Measurements from ENCODE around the gene CCDC107. TPM values are rescaled to one million over a fixed set of nuclear protein-coding genes. Genes with fewer than 3 reads are reported as not detected.

Gene CCDC107
- total RNA-seq, 4 donors from 2014 or later: 68.4 to 117 (median 104) TPM

DNA sequence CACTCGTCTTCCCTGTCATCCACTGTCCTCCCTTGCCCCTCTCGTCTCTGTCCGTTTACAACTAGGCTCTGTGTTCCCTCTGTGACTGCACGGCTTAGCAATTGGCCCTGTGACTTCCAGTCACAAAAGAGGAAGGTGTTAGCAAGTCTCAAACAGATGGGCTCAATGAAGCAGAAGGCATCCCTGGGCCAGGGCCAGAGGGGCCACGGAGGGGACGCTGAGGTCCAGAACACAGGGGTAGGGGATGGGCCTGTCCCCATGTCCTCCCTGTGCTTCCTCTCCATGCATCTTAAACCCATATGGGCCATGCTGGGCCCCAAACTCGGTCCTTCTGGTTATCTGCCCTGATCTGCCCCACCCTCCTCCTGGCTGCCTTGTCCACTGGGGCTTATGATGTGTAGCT, 39.8 kb upstream of the CCDC107 start, which contains the start of gene CD72:
TSS of gene CD72 (minus strand) at position 89 of the 403 bp plus-strand sequence. CDS start 110 bp downstream, outside the sequence.
- TF ChIP-seq POLR2A (IDR thresholded peaks at IDR 0.05; ENCODE audit: low read depth) (no peak), CTCF (IDR thresholded peaks at IDR 0.05) (no peak), POLR2AphosphoS5 (IDR thresholded peaks at IDR 0.05) (no peak), EP300 (IDR thresholded peaks at IDR 0.05) (no peak)
- Histone ChIP-seq H3K4me1 (peaks cover 4 to 17% (median 13%) of the 10 kb centered on the region in 4 donors), H3K9me3 (no peaks in the 10 kb centered on the region), H3K27me3 (no peaks in the 10 kb centered on the region), H3K4me3 (peak within 1 kb of the TSS; percentile 50 to 62 (median 54)), H3K36me3 (no peaks in the 10 kb centered on the region), H3K27ac (replicated peaks in 1 of 4) (peak within 1 kb of the TSS in 1 of 4 donors; percentile 35)
- DNase-seq (ENCODE audit: extremely low spot score): no peak
- WGBS: 83% methylated on average over 6 of the region's 7 CpGs
- intact Hi-C loops (cut with DNase I): no loop called here

DNA sequence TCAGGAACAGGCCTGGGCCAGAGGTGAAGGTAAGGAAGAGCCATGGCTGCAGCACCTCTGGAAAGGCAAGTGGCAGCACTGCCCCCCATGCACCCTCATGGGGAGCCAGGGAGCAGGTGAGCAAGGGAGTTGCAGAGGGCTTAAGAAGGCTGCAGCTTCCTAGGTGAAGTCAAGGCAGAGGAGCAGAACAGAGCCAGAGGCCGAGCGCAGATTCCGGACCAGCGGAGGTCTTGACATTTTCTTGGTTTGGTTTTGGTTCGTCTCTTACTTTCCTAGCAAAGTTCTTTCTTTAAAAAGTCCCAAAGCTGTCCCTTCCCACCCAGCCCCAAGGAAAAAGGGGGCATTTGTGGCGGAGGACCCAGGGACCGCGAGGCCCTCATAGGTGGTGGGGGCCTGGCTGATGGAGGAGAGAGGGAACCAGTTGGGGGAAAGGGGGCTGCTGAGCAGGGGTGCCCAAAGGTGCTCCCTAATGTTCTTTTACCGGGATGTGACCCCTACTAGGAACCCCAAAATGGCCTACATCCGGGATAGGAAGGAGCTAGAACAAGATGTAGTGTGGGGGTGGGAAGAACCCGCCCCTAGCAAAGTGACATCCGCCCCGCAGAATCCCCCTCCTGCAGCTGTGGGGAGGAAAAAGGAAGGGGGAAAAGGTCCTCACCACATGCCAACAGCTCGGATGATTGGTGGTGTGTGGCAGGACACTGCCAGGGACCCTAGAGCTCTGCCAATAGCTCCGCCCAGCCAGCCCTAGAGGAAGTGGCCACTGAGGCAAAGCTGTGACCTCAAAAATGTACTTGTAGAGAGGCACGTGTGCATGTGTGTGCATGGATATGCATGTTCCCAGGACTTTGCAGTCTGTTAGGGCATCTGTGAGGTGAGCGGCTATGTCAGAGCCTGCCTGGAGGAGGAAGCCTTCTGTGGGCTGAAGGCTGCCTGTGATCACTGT, 39.0 kb upstream of the CCDC107 start:
- H3K4me1 ChIP-seq: peaks cover 4 to 17% (median 13%) of the 10 kb centered on the region in 4 donors
- H3K27me3 ChIP-seq: no peaks in the 10 kb centered on the region
- H3K9me3 ChIP-seq: no peaks in the 10 kb centered on the region
- TF ChIP-seq POLR2A (IDR thresholded peaks at IDR 0.05; ENCODE audit: low read depth): no peak
- TF ChIP-seq CTCF (IDR thresholded peaks at IDR 0.05): no peak
- TF ChIP-seq POLR2AphosphoS5 (IDR thresholded peaks at IDR 0.05): peak in 1 of 2 donors; percentile 28
- TF ChIP-seq EP300 (IDR thresholded peaks at IDR 0.05): no peak
- intact Hi-C loops (cut with DNase I): no loop called here
- 82% methylated on average over 17 of the region's 17 CpGs for WGBS
- no peak for DNase-seq (ENCODE audit: extremely low spot score)
- H3K4me3 ChIP-seq: no peak overlapping the region
- H3K36me3 ChIP-seq: no peaks in the 10 kb centered on the region
- no peak overlapping the region for H3K27ac ChIP-seq (replicated peaks in 1 of 4)

GRCh38 chr9:35619800-35620158, 38.3 kb upstream of the CCDC107 start:
- Histone ChIP-seq H3K4me1 (peaks cover 4 to 17% (median 13%) of the 10 kb centered on the region in 4 donors), H3K4me3 (no peak overlapping the region), H3K36me3 (no peaks in the 10 kb centered on the region), H3K27me3 (no peaks in the 10 kb centered on the region), H3K9me3 (no peaks in the 10 kb centered on the region), H3K27ac (replicated peaks in 1 of 4) (no peak overlapping the region)
- intact Hi-C loops (cut with DNase I): no loop called here
- no peak for DNase-seq (ENCODE audit: extremely low spot score)
- 61% methylated on average over 2 of the region's 2 CpGs for WGBS
- TF ChIP-seq EP300 (IDR thresholded peaks at IDR 0.05): no peak
- TF ChIP-seq CTCF (IDR thresholded peaks at IDR 0.05): no peak
- TF ChIP-seq POLR2AphosphoS5 (IDR thresholded peaks at IDR 0.05): no peak
- TF ChIP-seq POLR2A (IDR thresholded peaks at IDR 0.05; ENCODE audit: low read depth): no peak

GRCh38 chr9:35627575-35627974, 30.5 kb upstream of the CCDC107 start:
- Histone ChIP-seq H3K27ac (replicated peaks in 1 of 4) (no peak overlapping the region), H3K27me3 (no peaks in the 10 kb centered on the region), H3K36me3 (no peaks in the 10 kb centered on the region), H3K4me1 (no peaks in the 10 kb centered on the region), H3K4me3 (no peak overlapping the region), H3K9me3 (no peaks in the 10 kb centered on the region)
- TF ChIP-seq CTCF (IDR thresholded peaks at IDR 0.05) (no peak), POLR2AphosphoS5 (IDR thresholded peaks at IDR 0.05) (no peak), POLR2A (IDR thresholded peaks at IDR 0.05; ENCODE audit: low read depth) (no peak), EP300 (IDR thresholded peaks at IDR 0.05) (no peak)
- no peak for DNase-seq (ENCODE audit: extremely low spot score)
- 93% methylated on average over 2 of the region's 2 CpGs for WGBS
- intact Hi-C loops (cut with DNase I): no loop called here
